Activated B cell treated with CpG ODN at 0.5 μM for 24 hours (primary cell): ENCODE data around the gene SERPINB7. TPM values are rescaled to one million over a fixed set of nuclear protein-coding genes. Genes with fewer than 3 reads are reported as not detected.

ENCODE experiments used
- ATAC-seq: fragments of 200-7000 bp; cut with Tn5 transposase; one replicate; pipeline ENCODE4 v1.10.0; 2021; ENCODE audit warnings: low read depth, mild to moderate bottlenecking, moderate library complexity
- CTCF ChIA-PET: fragments of 350-600 bp; sonication (Branson Sonifier 250); formaldehyde crosslinking; loops from one replicate; lab custom pipeline; 2021; ENCODE audit warnings: antibody characterized with exemption; lab: Charles Lee
- POLR2A ChIA-PET: fragments of 350-600 bp; sonication (Branson Sonifier 250); formaldehyde crosslinking; loops from one replicate; lab custom pipeline; 2021; ENCODE audit warnings: antibody characterized with exemption; lab: Charles Lee
- DNase-seq: peaks from one replicate; pipeline ENCODE4 v3.0.0; 2022
- H3K27ac Mint-ChIP-seq: one replicate; pipeline ENCODE4 v1.8.0; 2020; ENCODE audit warnings: mixed read lengths
- H3K27me3 Mint-ChIP-seq: one replicate; pipeline ENCODE4 v1.8.0; 2021; ENCODE audit warnings: mixed read lengths
- H3K36me3 Mint-ChIP-seq: one replicate; pipeline ENCODE4 v1.8.0; 2021; ENCODE audit warnings: low read depth, mixed read lengths
- H3K4me1 Mint-ChIP-seq: one replicate; pipeline ENCODE4 v1.8.0; 2021; ENCODE audit warnings: mixed read lengths
- H3K4me3 Mint-ChIP-seq: one replicate; pipeline ENCODE4 v1.8.0; 2020; ENCODE audit warnings: mild to moderate bottlenecking, mixed read lengths
- H3K9me3 Mint-ChIP-seq: one replicate; pipeline ENCODE4 v1.8.0; 2020; ENCODE audit warnings: mixed read lengths
- intact Hi-C: fragments of 100-400 bp; cut with micrococcal nuclease; formaldehyde crosslinking; loops from one replicate; pipeline ENCODE4 v1.15.1; 2024
- total RNA-seq: library from RNA; stranded (reverse); gene quantifications from 2 replicates; pipeline ENCODE4 v1.2.3, GENCODE V29; 2022
- TF ChIP-seq, protein P1 (sequence below): fragments of 200-600 bp; IDR thresholded peaks from one replicate; pipeline ENCODE4 v1.8.0; 2022; ENCODE audit warnings: antibody characterized with exemption, mild to moderate bottlenecking

SERPINB7 gene
- total RNA-seq, 1 donor from 2014 or later = not detected

DNA sequence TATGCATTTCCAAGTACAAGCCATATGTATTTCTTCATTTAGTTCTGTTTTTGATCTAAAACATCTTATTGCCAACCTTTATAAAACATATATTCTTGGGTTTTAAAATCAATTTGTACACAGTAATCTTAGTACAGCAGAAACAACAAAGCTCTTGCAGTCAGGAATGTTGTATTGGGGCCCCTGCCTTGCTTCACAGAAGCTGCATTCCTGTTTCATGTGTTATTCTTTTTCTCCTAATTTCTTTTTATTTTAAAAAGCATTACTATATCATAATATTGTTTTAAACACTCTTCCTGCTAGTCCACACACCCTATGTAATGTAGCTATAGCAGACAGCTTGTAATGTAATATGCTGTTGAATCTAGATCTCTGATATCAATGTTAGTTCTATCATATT is 24.0 kb downstream of the SERPINB7 start:
- no peak overlapping the region for H3K4me3 Mint-ChIP-seq

DNA sequence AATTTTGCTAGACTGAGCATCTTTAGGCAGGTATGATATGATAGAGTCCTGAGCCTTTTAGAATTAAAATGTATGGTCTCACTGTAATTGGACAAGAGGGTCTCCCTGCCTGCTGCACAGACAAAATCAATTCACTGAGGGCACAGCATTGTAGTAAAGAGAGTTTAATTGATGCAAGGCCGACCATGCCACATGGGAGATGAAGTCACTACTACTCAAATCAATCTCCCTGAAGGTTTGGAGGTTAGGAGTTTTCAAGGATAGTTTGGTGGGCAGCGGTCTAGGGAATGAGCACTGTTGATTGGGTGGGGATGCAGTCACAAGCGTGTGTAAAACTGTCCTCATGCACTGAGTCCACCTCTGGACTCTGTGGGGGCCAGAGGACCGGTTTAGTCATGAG is 26.1 kb downstream of the SERPINB7 start:
- H3K27ac Mint-ChIP-seq = no peak overlapping the region
- H3K27me3 Mint-ChIP-seq = peaks cover 2% of the 10 kb centered on the region
- ChIA-PET POLR2A (no interaction called here), CTCF (no interaction called here)
- no peak overlapping the region for H3K4me3 Mint-ChIP-seq
- intact Hi-C loops = no loop called here
- ATAC-seq (no peak), DNase-seq (no peak)
- H3K4me1 Mint-ChIP-seq = no peaks in the 10 kb centered on the region
- no peaks in the 10 kb centered on the region for H3K9me3 Mint-ChIP-seq
- no peaks in the 10 kb centered on the region for H3K36me3 Mint-ChIP-seq
- TF ChIP-seq, protein P1, sequence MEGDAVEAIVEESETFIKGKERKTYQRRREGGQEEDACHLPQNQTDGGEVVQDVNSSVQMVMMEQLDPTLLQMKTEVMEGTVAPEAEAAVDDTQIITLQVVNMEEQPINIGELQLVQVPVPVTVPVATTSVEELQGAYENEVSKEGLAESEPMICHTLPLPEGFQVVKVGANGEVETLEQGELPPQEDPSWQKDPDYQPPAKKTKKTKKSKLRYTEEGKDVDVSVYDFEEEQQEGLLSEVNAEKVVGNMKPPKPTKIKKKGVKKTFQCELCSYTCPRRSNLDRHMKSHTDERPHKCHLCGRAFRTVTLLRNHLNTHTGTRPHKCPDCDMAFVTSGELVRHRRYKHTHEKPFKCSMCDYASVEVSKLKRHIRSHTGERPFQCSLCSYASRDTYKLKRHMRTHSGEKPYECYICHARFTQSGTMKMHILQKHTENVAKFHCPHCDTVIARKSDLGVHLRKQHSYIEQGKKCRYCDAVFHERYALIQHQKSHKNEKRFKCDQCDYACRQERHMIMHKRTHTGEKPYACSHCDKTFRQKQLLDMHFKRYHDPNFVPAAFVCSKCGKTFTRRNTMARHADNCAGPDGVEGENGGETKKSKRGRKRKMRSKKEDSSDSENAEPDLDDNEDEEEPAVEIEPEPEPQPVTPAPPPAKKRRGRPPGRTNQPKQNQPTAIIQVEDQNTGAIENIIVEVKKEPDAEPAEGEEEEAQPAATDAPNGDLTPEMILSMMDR = no peak

More for the DNA sequence above, 24.0 kb downstream of the SERPINB7 start:
- Mint-ChIP-seq H3K9me3 (no peaks in the 10 kb centered on the region), H3K36me3 (no peaks in the 10 kb centered on the region), H3K27me3 (no peaks in the 10 kb centered on the region), H3K27ac (no peak overlapping the region), H3K4me1 (no peaks in the 10 kb centered on the region)
- CTCF ChIA-PET = no interaction called here
- no peak for DNase-seq
- POLR2A ChIA-PET = no interaction called here
- intact Hi-C loops = no loop called here
- TF ChIP-seq, protein P1 = no peak
- no peak for ATAC-seq

- ChIA-PET CTCF (no interaction called here), POLR2A (no interaction called here)
- intact Hi-C loops = no loop called here
- no peaks in the 10 kb centered on the region for H3K4me1 Mint-ChIP-seq
- H3K9me3 Mint-ChIP-seq = no peaks in the 10 kb centered on the region
- no peaks in the 10 kb centered on the region for H3K36me3 Mint-ChIP-seq
- H3K27me3 Mint-ChIP-seq = peaks cover 2% of the 10 kb centered on the region
- TF ChIP-seq, protein P1 = no peak
- no peak overlapping the region for H3K27ac Mint-ChIP-seq
- no peak overlapping the region for H3K4me3 Mint-ChIP-seq
- DNase-seq (no peak), ATAC-seq (no peak)
Observed at GRCh38 chr18:63808125-63808524, 32.9 kb downstream of the SERPINB7 start.

GRCh38 chr18:63817441-63818051 is 42.3 kb downstream of the SERPINB7 start:
- no peaks in the 10 kb centered on the region for H3K36me3 Mint-ChIP-seq

GRCh38 chr18:63818212-63818611 is 43.0 kb downstream of the SERPINB7 start:
- intact Hi-C loops = no loop called here
- CTCF ChIA-PET = no interaction called here
- Mint-ChIP-seq H3K27ac (no peak overlapping the region), H3K9me3 (peaks cover 20% of the 10 kb centered on the region), H3K27me3 (peaks cover 13% of the 10 kb centered on the region), H3K36me3 (no peaks in the 10 kb centered on the region), H3K4me1 (no peaks in the 10 kb centered on the region), H3K4me3 (no peak overlapping the region)
- no peak for DNase-seq
- no peak for ATAC-seq
- POLR2A ChIA-PET = no interaction called here
- TF ChIP-seq, protein P1 = no peak

More at GRCh38 chr18:63817441-63818051, 42.3 kb downstream of the SERPINB7 start:
- H3K4me3 Mint-ChIP-seq = no peak overlapping the region
- no peaks in the 10 kb centered on the region for H3K4me1 Mint-ChIP-seq
- intact Hi-C loops = no loop called here
- ATAC-seq = no peak
- POLR2A ChIA-PET = no interaction called here
- H3K27me3 Mint-ChIP-seq = peaks cover 12% of the 10 kb centered on the region
- TF ChIP-seq, protein P1 = no peak
- DNase-seq = no peak
- H3K27ac Mint-ChIP-seq = no peak overlapping the region
- peaks cover 20% of the 10 kb centered on the region for H3K9me3 Mint-ChIP-seq
- CTCF ChIA-PET = no interaction called here
